GM15510 (cell line): ENCODE measurements around the gene PDE6C.

Source experiments
- POLR2A ChIP-seq: IDR thresholded peaks from 3 replicates; pipeline ENCODE4 v1.6.1; 2011; ENCODE audit warnings: borderline replicate concordance; ENCODE audit not compliant: insufficient read length; ENCODE audit errors: extremely low read depth

PDE6C gene

DNA sequence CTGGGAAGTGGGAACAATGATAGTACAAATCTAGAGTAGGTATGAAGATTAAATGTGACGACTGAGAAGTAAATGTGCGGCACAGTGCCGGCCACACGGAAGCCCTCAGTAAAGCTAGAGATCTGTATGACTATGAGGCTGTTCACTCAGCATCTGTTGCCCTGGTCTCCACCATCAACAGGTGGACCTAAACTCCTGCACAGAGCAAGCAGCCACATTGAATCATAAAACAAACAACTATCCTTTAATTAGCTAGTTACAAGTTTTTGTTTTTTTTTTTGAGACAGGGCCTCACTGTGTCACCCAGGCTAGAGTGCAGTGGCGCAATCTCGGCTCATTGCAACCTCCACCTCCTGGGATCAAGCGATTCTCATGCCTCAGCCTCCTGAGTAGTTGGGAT is 27.9 kb upstream of the PDE6C start:
- TF ChIP-seq POLR2A = no peak

DNA sequence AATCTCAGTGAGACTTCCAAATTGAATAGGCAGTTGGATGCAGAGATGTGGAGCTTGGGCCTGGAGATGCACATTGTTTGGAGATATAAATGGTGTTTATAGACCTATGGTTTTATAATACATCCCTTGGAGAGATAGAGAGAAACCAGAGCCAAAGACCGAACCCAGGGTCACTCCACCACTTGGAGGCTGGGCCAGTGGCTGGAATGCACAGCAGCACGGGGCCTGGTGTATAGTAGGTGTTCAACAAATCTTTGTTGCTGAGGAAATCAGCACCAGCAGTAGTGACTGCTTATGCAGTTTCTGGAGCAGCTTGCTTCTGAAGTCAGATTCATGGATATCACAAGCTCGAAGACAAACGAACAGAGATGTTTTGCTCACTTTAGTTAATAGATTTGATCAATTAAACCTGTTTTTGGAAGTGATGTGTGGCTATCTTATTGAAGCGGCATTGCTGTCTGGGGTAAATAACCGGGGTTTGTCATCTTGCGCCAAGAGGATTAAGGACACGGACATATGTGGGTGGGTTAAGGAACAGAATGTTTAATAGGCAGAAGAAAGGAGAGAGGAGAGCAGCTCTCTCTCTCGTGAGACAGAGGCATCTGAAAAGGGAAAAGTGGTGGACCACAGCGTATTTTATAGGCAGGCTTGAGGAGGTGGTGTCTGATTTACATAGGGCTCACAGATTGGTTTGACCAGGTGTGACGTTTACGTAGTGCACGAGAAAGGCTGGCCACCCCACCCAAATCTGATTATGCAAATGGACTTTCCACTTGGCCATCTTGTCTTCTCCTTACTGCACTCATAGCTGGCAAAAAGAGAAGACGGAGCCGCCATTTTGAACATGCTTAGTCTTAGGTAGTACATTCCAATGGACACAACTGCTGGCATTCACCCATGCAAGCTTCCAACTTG is 22.4 kb upstream of the PDE6C start:
- TF ChIP-seq POLR2A = no peak

DNA sequence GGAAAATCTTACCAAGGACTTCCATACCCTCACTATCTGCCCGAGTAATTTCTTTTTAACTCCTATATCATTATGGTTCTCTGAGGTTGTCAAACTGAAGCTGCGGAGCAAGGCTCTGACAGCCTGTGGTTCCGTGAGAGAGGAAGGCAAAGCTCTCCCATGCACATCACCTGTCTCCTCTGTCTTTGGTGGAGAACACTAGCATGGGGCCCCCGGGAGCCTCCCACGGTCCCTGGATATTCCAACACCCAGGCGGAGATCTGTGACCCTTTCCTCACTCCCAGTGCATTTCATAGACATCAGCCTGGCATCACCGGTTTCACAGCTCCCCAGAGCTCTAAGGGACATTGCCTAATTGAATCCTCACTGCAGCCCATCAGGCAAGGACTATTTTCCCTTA is 21.7 kb upstream of the PDE6C start:
- TF ChIP-seq POLR2A = no peak

DNA sequence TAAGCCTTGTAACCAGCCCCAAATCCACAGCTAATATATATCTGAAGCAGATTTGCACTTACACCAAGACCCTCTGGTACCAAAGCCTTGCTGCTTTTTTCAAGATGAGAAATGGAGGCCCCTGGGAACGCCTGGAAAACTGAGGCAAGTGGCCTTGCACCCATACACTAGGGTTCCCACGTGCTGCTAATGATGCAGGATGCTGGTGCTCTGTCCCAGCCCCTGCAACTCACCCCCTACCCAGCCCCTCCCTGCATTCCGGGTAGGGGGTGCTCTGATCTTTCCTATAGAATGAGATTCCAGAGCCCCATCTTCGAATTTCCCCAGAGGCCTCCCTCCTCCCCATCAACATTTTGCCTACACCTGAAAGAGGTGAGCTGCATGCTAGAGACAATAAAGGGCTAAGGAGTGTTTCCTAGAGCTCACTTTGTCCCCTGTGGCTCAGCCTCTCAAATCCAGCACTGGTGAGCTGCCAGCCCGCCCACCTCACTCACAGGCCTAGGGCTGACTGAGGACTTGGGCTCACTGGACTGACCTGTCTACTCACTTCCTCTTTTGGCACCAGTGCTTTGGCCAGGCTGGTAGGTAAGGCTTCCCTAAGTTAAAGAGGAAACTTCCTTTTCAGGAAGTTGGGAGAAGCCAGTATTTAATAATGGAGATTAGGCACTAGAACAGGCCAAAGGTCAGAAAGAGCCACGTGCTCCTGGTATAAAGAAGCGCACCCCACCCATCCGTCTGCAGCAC is 21.1 kb upstream of the PDE6C start:
- TF ChIP-seq POLR2A = no peak

DNA sequence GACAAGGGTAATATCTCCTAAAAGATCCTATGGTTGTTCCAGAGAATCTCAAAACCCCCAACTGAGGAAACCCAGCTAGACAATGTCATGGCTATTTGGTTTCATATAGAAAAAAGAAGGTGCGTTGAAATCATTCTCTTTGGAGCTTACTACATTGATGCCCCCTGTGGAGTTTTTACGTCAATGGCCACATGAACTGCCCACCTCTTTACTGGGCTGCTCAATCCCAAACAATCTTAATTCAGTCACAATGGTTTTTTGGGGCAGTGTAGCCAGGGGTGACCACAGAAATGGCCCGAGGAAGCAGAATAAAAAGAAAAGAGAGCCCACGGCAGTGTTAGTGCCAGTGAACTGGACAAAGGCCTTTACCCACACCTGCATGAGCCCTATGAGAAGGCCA is 19.1 kb upstream of the PDE6C start:
- no peak for TF ChIP-seq POLR2A

- no peak for TF ChIP-seq POLR2A
Observed at GRCh38 chr10:93593749-93594148, 18.6 kb upstream of the PDE6C start.

GRCh38 chr10:93594518-93594917 is 17.8 kb upstream of the PDE6C start:
- no peak for TF ChIP-seq POLR2A

- no peak for TF ChIP-seq POLR2A
Observed at GRCh38 chr10:93595378-93596161, 16.8 kb upstream of the PDE6C start.

DNA sequence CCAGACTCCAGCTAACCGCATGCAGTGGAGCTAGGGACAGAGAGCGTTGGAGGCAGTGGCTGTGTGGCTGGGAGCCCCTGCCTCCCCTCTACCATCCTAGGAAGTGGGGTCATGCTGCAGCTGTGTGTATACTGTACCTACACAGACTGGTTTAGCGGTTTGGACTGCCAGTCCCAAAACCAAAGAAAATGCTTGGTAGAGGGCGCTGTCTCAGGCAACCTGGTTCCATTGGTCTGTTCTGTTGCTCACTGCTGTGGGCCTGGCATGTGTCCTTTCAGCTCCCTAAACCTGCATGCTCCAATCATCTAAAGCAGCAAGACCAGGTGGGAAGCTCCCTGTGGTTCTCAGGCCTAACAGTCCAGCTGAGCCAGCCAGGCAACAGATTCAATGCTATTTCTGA is 15.8 kb upstream of the PDE6C start:
- no peak for TF ChIP-seq POLR2A

DNA sequence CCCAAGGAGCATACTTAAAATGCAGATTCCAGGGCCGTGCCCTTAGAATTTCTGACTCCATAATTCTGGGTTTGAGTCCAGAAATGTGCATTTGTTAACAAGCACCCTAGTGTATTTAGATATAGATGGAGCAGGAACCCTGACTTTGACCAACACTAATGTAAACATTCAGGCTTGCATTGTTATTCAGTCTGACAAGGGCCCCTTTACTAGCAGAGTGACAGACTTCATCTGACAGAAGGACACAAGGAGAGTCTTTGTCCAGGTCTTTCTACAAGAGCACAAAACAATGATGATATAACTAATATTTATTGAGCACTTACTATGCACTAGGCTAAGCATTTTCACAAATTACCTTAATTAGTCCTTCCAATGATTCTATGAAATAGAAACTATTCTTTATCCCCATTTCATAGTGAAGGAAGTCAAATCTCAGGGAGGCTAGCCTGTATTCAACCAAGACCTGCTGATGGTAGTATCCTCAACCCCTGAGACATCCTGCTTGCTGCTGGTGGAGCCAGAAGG is 15.2 kb upstream of the PDE6C start:
- no peak for TF ChIP-seq POLR2A

- no peak for TF ChIP-seq POLR2A
Observed at GRCh38 chr10:93598157-93598556, 14.2 kb upstream of the PDE6C start.

GRCh38 chr10:93599335-93599734 is 13.0 kb upstream of the PDE6C start:
- TF ChIP-seq POLR2A = no peak

GRCh38 chr10:93599778-93600177 is 12.6 kb upstream of the PDE6C start:
- no peak for TF ChIP-seq POLR2A

DNA sequence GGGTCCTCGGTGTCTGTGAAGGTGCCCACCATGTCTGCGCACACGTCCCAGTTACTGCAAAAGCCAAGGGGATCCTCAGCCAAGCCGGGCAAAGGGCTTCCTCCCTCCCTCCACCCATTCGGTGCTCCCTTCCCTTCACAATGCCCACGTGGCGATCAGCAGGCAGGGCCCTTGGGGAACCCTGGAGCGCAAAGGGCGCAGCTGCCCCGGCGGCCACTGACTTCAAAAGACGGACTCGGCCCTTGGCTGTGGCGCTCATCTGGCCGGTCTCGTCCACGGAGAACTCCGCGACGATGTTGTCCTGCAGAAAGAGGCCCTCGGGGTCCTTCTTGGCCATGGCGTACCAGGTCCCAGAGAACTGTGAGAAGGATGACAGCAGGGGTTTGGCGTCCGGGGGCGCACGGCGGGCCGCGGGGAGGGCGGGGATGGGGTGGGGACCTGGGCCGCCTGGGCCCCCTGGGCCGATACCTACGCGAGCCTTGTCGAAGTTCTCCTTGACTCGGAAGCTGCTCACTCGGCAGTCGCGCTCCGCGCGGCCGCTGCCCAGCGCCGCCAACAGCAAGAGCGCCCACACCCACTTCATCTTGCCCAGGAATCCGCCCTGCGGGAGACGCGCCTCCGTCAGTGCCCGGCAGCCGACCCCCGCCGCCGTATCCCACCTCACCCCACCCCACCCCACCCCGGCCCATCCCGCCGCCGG is 11.7 kb upstream of the PDE6C start:
- TF ChIP-seq POLR2A = no peak

DNA sequence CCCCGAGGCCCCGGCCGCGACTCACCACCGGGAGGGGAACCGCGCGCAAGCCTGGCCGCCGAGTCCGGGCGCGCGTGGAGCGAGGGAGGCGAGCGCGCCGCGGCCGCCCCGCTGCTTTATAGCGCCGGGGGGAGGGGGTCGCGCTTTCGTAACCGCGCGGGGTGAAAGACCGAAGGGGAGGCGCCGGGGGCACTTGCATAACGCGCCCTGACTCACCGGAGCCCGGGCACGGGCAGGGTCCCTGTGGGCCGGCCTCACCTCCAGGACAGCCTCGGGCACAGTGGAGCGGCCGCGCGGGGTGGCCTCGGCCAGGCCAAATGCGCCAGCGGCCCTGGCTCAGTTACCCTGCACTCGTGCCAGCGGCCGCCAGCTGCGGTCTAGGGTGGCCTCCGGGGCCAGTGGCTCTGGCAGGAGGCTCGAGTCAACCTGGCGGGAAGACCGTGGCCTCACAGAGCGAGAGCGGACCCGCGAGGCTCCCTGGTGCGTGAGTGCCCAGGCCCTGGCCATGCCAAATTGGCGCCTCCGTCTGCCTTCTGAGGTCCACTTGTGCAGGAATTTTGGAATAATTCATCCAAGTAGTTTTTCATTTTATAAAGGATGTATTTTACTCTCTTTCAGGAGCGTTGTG is 11.1 kb upstream of the PDE6C start, which contains the start of gene RBP4:
Gene RBP4, minus strand, starts transcription at position 90 of the 628 bp plus-strand sequence. CDS start 207 bp downstream, outside the sequence.
- no peak for TF ChIP-seq POLR2A

- no peak for TF ChIP-seq POLR2A
Observed at GRCh38 chr10:93601774-93602162, 10.6 kb upstream of the PDE6C start.
